HG03159 (cell line): Measurements from ENCODE around the gene SLCO1C1.

Experiments
- ATAC-seq: cut with Tn5 transposase; IDR thresholded peaks from one replicate; pipeline ENCODE4 v1.9.1; 2021; ENCODE audit warnings: mild to moderate bottlenecking, moderate library complexity; ENCODE audit not compliant: unreplicated experiment

The SLCO1C1 gene

DNA sequence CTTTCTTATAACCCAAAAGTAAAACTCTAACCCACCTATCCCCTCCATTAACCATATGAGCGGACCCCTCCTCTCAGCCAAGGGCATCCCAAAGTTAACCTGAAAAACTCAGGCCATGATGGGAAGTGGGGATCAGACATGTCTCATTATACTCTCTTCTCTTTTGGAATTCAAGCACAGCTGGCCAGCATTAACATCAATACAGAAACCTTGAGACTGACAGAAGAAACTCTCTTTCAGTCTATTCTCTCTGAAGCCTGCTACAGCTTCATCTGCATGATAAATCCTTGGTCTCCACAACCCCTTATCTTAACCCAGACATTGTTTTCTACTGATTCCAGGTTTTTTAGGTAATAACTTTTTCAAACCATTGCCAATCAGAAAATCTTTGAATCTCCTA is 97.8 kb downstream of the SLCO1C1 start:
- ATAC-seq: no peak

DNA sequence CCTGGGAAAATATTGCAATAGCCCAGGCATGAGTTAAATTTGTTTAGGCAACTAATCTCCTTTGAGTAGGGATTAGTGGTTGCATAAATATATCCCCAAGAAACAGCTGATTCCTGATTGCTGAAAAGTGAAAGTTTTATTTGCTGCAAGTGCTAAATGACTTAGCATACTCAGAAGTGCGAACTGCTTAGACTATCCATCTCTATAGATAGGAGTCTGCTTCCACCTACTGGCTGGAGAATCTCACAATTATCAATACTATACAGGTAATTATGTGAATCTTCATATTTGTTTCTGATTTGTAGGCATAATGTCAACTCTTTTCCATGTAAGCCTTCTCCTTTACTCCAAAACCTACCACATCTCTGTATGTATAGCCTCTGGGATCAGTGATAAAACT is 103.4 kb downstream of the SLCO1C1 start:
- ATAC-seq: no peak

DNA sequence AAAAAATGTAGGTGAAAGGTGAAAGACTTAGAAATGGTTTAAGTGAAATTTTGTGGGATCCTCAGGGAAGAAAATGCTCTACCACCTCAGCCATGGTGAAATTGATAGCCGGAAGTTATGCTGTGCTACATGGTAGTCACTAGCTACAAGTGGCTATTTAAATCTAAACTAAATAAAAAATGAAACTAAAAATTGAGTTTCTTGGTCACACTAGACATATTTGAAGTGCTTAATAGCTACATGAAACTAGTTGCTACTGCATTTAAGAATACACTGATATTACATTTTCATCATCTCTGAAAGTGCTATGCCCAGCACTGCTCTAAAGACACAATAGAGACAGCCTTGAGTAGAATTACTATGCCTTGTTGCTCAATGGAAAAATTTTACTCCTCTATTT is 105.0 kb downstream of the SLCO1C1 start:
- no peak for ATAC-seq

DNA sequence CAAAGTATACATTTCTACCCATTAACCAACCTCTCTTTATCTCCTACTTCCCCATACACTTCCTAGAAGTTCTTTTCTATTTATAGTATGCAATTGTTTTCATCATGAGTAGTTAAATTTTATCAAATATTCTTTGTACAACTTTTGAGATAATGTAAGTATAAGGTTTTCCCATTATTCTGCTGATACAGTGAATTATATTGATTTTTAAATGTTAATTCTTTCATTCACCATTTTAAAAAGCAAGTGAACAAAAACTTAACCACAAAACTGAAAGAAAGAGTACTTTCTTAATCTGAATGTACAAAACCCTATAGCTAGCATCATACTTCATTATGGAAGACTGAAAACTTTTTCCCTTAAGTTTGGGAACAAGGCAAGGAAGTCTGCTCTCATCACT is 105.9 kb downstream of the SLCO1C1 start:
- ATAC-seq: no peak
